ENCODE results near the gene DRC7.

- TF ChIP-seq, protein P1, sequence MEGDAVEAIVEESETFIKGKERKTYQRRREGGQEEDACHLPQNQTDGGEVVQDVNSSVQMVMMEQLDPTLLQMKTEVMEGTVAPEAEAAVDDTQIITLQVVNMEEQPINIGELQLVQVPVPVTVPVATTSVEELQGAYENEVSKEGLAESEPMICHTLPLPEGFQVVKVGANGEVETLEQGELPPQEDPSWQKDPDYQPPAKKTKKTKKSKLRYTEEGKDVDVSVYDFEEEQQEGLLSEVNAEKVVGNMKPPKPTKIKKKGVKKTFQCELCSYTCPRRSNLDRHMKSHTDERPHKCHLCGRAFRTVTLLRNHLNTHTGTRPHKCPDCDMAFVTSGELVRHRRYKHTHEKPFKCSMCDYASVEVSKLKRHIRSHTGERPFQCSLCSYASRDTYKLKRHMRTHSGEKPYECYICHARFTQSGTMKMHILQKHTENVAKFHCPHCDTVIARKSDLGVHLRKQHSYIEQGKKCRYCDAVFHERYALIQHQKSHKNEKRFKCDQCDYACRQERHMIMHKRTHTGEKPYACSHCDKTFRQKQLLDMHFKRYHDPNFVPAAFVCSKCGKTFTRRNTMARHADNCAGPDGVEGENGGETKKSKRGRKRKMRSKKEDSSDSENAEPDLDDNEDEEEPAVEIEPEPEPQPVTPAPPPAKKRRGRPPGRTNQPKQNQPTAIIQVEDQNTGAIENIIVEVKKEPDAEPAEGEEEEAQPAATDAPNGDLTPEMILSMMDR (IDR thresholded peaks at IDR 0.05) = no peak
- TF ChIP-seq EZH2 (IDR thresholded peaks at IDR 0.05) = no peak
- TF ChIP-seq EZH2phosphoT487 (IDR thresholded peaks at IDR 0.05) = no peak
These were observed 52.9 kb downstream of the DRC7 start for GRCh38 chr16:57747496-57747895.

Measured in neural progenitor cell (in vitro differentiated cells).